Activated CD4-positive, alpha-beta T cell treated with anti-CD3 and anti-CD28 coated beads, Interleukin-2, amount 10 ng/mL, durations not matched to agents 7 days and 5 days (primary cell): ENCODE measurements around the gene HDAC4. TPM values are rescaled to one million over a fixed set of nuclear protein-coding genes. Genes with fewer than 3 reads are reported as not detected.
A peak's percentile ranks its signal among the peaks of the same experiment; 100 is the strongest.

ENCODE experiments used
- CTCF ChIA-PET: fragments of 350-600 bp; sonication (Branson Sonifier 250); formaldehyde crosslinking; loops from one replicate; lab custom pipeline; 2021; ENCODE audit warnings: antibody characterized with exemption; lab: Charles Lee
- POLR2A ChIA-PET: fragments of 350-600 bp; sonication (Branson Sonifier 250); formaldehyde crosslinking; loops from one replicate; lab custom pipeline; 2021; ENCODE audit warnings: antibody characterized with exemption; lab: Charles Lee
- DNase-seq: peaks from one replicate; pipeline ENCODE4 v3.0.0-alpha.2; 2020
- H3K27ac Mint-ChIP-seq: one replicate; pipeline ENCODE4 v1.8.0; 2021; ENCODE audit warnings: mild to moderate bottlenecking, moderate library complexity, mixed read lengths
- H3K27me3 Mint-ChIP-seq: one replicate; pipeline ENCODE4 v1.8.0; 2021; ENCODE audit warnings: mixed read lengths
- H3K36me3 Mint-ChIP-seq: one replicate; pipeline ENCODE4 v1.8.0; 2021; ENCODE audit warnings: low read depth, mixed read lengths
- H3K4me1 Mint-ChIP-seq: one replicate; pipeline ENCODE4 v1.8.0; 2021; ENCODE audit warnings: mixed read lengths
- H3K4me3 Mint-ChIP-seq: one replicate; pipeline ENCODE4 v1.8.0; 2021; ENCODE audit warnings: mild to moderate bottlenecking, moderate library complexity, mixed read lengths
- H3K9me3 Mint-ChIP-seq: one replicate; pipeline ENCODE4 v1.8.0; 2021; ENCODE audit warnings: mixed read lengths
- total RNA-seq, 2 experiments: library from RNA; stranded (reverse); gene quantifications; one replicate each; pipeline ENCODE4 v1.2.3, GENCODE V29; 2021

HDAC4 gene
- total RNA-seq, 2 experiments from 2014 or later: 57.1 to 68.4 TPM

- H3K36me3 Mint-ChIP-seq: peaks cover 16% of the 10 kb centered on the region
- H3K4me3 Mint-ChIP-seq: peak overlapping the region; percentile 85
- ChIA-PET POLR2A (no interaction called here), CTCF (interaction anchor here (0.5 to 2.0 kb wide), 8 partner anchors 9 to 550 kb away, joined by 3 to 7 read pairs (median 3); no protein-coding TSS in a partner anchor)
- H3K4me1 Mint-ChIP-seq: peaks cover 83% of the 10 kb centered on the region
- no peaks in the 10 kb centered on the region for H3K27me3 Mint-ChIP-seq
- H3K9me3 Mint-ChIP-seq: no peaks in the 10 kb centered on the region
- DNase-seq: peak; percentile 49
- H3K27ac Mint-ChIP-seq: peak overlapping the region; percentile 93
Observed at GRCh38 chr2:239297142-239298004, 103.4 kb downstream of the HDAC4 start.

- ChIA-PET POLR2A (no interaction called here), CTCF (interaction anchor here (0.6 to 2.0 kb wide), 8 partner anchors 8 to 1473 kb away, joined by 3 to 7 read pairs (median 3); no protein-coding TSS in a partner anchor)
- peaks cover 16% of the 10 kb centered on the region for H3K36me3 Mint-ChIP-seq
- H3K27me3 Mint-ChIP-seq: no peaks in the 10 kb centered on the region
- peak overlapping the region; percentile 85 for H3K4me3 Mint-ChIP-seq
- no peaks in the 10 kb centered on the region for H3K9me3 Mint-ChIP-seq
- peaks cover 80% of the 10 kb centered on the region for H3K4me1 Mint-ChIP-seq
- H3K27ac Mint-ChIP-seq: peak overlapping the region; percentile 93
- DNase-seq: no peak
Observed at GRCh38 chr2:239296020-239296932, 104.5 kb downstream of the HDAC4 start.

GRCh38 chr2:239295377-239296019 lies 105.3 kb downstream of the HDAC4 start:
- peaks cover 85% of the 10 kb centered on the region for H3K4me1 Mint-ChIP-seq
- H3K4me3 Mint-ChIP-seq: peak overlapping the region; percentile 85
- ChIA-PET CTCF (interaction anchor here (1.2 to 2.8 kb wide), 6 partner anchors 8 to 28 kb away, joined by 3 to 13 read pairs (median 6); no protein-coding TSS in a partner anchor), POLR2A (interaction anchor here (0.6 kb wide), 1 partner anchor 107 kb away, joined by 3 read pairs; no protein-coding TSS in a partner anchor)
- no peaks in the 10 kb centered on the region for H3K9me3 Mint-ChIP-seq
- H3K27ac Mint-ChIP-seq: peak overlapping the region; percentile 93
- no peaks in the 10 kb centered on the region for H3K27me3 Mint-ChIP-seq
- peaks cover 16% of the 10 kb centered on the region for H3K36me3 Mint-ChIP-seq
- peak; percentile 50 for DNase-seq

GRCh38 chr2:239294571-239295054 lies 106.2 kb downstream of the HDAC4 start:
- Mint-ChIP-seq H3K4me1 (peaks cover 89% of the 10 kb centered on the region), H3K27ac (peak overlapping the region; percentile 79)

DNA sequence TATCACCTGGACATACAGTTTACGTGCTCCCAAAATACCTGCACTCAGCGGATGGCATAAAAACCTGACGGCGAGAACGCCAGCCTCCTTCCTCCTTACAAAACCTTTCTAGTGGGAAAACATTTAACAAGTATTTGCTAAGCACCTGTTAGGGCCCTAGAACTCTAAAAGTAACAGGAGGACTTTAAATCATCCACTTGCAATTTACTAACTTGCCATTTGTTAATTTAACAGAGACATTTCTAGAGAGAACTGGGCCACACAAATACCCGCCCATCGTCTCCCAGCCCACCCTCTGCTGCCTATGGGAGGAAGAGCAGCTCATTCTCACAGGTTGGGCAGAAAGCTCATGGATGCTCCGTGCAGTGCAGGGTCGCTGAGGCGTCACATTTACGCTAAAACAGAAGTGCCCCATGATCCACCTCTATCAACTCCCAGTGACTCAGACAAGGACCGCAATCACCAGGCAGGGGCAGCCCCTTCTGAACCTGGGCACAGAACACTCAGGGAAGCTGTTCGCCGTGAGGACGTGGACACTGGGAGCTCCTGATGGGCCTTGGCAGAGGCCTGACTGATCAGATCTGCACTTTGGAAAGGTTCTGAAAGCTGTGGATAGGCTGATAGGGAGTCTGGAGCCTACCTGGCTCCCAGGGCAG lies 106.9 kb downstream of the HDAC4 start:
- H3K4me1 Mint-ChIP-seq: peaks cover 89% of the 10 kb centered on the region
- H3K4me3 Mint-ChIP-seq: peak overlapping the region; percentile 64
- no peaks in the 10 kb centered on the region for H3K9me3 Mint-ChIP-seq
- H3K27ac Mint-ChIP-seq: peak overlapping the region; percentile 79
- ChIA-PET POLR2A (no interaction called here), CTCF (interaction anchor here (0.7 to 2.8 kb wide), 7 partner anchors 8 to 101 kb away, joined by 3 to 13 read pairs (median 4); no protein-coding TSS in a partner anchor)
- peak; percentile 37 for DNase-seq
- peaks cover 19% of the 10 kb centered on the region for H3K36me3 Mint-ChIP-seq
- no peaks in the 10 kb centered on the region for H3K27me3 Mint-ChIP-seq

More at GRCh38 chr2:239294571-239295054, 106.2 kb downstream of the HDAC4 start:
- peaks cover 20% of the 10 kb centered on the region for H3K36me3 Mint-ChIP-seq
- DNase-seq: no peak
- CTCF ChIA-PET: interaction anchor here (0.7 to 2.8 kb wide), 8 partner anchors 9 to 101 kb away, joined by 3 to 13 read pairs (median 4); no protein-coding TSS in a partner anchor
- H3K27me3 Mint-ChIP-seq: no peaks in the 10 kb centered on the region
- H3K9me3 Mint-ChIP-seq: no peaks in the 10 kb centered on the region
- POLR2A ChIA-PET: interaction anchor here (0.6 kb wide), 1 partner anchor 108 kb away, joined by 3 read pairs; no protein-coding TSS in a partner anchor
- peak overlapping the region; percentile 64 for H3K4me3 Mint-ChIP-seq

- no peaks in the 10 kb centered on the region for H3K9me3 Mint-ChIP-seq
- H3K4me3 Mint-ChIP-seq: no peak overlapping the region
- ChIA-PET CTCF (interaction anchor here (1.2 to 2.8 kb wide), 3 partner anchors 13 to 30 kb away, joined by 4 to 13 read pairs (median 6); no protein-coding TSS in a partner anchor), POLR2A (no interaction called here)
- peaks cover 20% of the 10 kb centered on the region for H3K36me3 Mint-ChIP-seq
- H3K27me3 Mint-ChIP-seq: no peaks in the 10 kb centered on the region
- DNase-seq: no peak
- peaks cover 90% of the 10 kb centered on the region for H3K4me1 Mint-ChIP-seq
- no peak overlapping the region for H3K27ac Mint-ChIP-seq
Observed at GRCh38 chr2:239292959-239293774, 107.7 kb downstream of the HDAC4 start.

DNA sequence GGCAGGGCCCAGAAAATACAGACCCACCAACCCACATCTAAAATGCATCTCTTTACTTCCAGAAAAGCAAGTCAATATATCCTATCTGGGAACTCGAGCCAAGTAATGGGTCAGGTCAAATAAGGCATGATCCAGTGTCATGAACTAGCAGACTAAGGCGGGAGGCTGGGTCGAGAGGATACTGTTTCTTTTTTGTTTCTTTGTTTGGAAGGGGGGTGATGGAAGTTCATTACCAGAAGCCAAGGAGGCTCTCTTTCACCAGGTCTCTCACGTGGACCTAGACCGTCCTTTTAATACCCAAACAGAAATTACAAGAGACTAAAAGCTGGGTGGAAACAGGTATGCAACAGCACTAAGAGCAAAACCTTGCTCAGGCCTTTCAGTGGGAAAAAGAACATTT lies 108.3 kb downstream of the HDAC4 start:
- Mint-ChIP-seq H3K9me3 (no peaks in the 10 kb centered on the region), H3K27me3 (no peaks in the 10 kb centered on the region), H3K27ac (no peak overlapping the region), H3K4me3 (no peak overlapping the region), H3K4me1 (peaks cover 90% of the 10 kb centered on the region), H3K36me3 (peaks cover 22% of the 10 kb centered on the region)
- DNase-seq: no peak
- ChIA-PET CTCF (interaction anchor here (2.4 to 2.8 kb wide), 2 partner anchors 13 to 17 kb away, joined by 6 to 13 read pairs; no protein-coding TSS in a partner anchor), POLR2A (no interaction called here)

DNA sequence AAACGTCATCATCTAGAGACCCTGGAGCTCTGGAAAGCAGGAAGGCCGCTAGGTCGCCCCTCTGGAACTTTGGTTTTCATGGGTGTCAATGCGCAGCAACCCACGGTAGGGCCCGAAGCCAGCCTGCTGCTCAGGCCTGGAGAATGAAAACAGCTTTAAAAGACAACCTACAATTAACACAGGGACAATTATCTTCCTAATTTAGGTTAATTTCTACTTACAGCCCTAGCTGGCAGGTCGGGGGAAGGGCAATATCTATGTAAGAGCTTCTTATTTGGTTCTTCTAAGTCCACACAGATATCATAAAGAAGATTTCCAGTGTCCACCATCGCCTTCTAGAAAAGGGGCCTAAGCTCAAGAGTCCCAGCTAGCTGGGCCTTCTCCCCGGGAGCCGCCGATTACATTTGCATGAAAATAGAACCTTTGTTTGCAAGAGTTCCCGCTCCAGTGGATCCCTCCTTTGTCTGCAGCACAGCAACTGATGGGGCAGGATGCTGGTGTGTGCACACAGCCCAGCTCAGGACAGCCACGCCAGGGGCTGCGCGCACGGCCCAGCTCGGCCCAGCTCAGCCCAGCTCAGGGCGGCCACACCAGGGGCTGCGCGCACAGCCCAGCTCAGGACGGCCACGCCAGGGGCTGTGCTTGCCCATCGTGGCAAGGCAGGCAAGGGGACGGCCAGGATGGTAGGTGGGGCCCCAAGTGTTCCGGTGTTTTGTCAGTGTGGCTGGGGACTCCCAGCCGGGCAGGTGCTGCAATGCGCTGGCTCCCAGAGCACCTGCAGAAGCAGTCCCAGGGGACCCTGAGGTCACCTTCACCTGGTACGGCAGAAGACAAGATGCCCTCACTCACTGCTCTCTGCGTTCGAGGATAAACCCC lies 109.1 kb downstream of the HDAC4 start:
- no peaks in the 10 kb centered on the region for H3K27me3 Mint-ChIP-seq
- H3K4me1 Mint-ChIP-seq: peaks cover 90% of the 10 kb centered on the region
- no peak overlapping the region for H3K4me3 Mint-ChIP-seq
- peak overlapping the region; percentile 31 for H3K27ac Mint-ChIP-seq
- ChIA-PET CTCF (interaction anchor here (0.8 kb wide), 1 partner anchor 8 kb away, joined by 3 read pairs; no protein-coding TSS in a partner anchor), POLR2A (no interaction called here)
- DNase-seq: no peak
- H3K36me3 Mint-ChIP-seq: peaks cover 25% of the 10 kb centered on the region
- H3K9me3 Mint-ChIP-seq: no peaks in the 10 kb centered on the region

- H3K27me3 Mint-ChIP-seq: no peaks in the 10 kb centered on the region
- no peaks in the 10 kb centered on the region for H3K9me3 Mint-ChIP-seq
- peaks cover 32% of the 10 kb centered on the region for H3K36me3 Mint-ChIP-seq
- peak overlapping the region; percentile 99 for H3K27ac Mint-ChIP-seq
- no peak overlapping the region for H3K4me3 Mint-ChIP-seq
- no peak for DNase-seq
- ChIA-PET CTCF (interaction anchor here (0.8 to 1.0 kb wide), 2 partner anchors 8 to 16 kb away, joined by 3 read pairs; no protein-coding TSS in a partner anchor), POLR2A (no interaction called here)
- H3K4me1 Mint-ChIP-seq: peaks cover 90% of the 10 kb centered on the region
Observed at GRCh38 chr2:239290618-239291474, 110.0 kb downstream of the HDAC4 start.
